GM12878 (cell line): ENCODE data around the gene SLC22A4. TPM values are rescaled to one million over a fixed set of nuclear protein-coding genes. Genes with fewer than 3 reads are reported as not detected.

Experiments
- CUX1 ChIP-seq: IDR thresholded peaks from 2 replicates; pipeline ENCODE4 v1.6.1; 2012; ENCODE audit warnings: improper control_type of control experiment, low read depth, low read length; ENCODE audit not compliant: insufficient replicate concordance
- GABPA ChIP-seq: IDR thresholded peaks from 2 replicates; pipeline ENCODE4 v1.6.1; 2014; ENCODE audit warnings: antibody characterized with exemption, low read depth, mild to moderate bottlenecking, inconsistent platforms
- KDM1A ChIP-seq: fragments of 200-600 bp; sonication (generic); IDR thresholded peaks from 2 replicates; pipeline ENCODE4 v1.6.1; 2016; ENCODE audit warnings: borderline replicate concordance
- MTA3 ChIP-seq: IDR thresholded peaks from 2 replicates; pipeline ENCODE4 v1.6.1; 2012; ENCODE audit warnings: low read length, inconsistent platforms, borderline replicate concordance
- MYC ChIP-seq: IDR thresholded peaks from 2 replicates; pipeline ENCODE4 v1.6.1; 2011; ENCODE audit warnings: mild to moderate bottlenecking, low read length, moderate library complexity, inconsistent platforms; ENCODE audit not compliant: insufficient read depth, insufficient replicate concordance, insufficient read length, severe bottlenecking
- PAX5 ChIP-seq: IDR thresholded peaks from 2 replicates; pipeline ENCODE4 v1.6.1; 2011; ENCODE audit warnings: low read depth, low read length, borderline replicate concordance
- SKIL ChIP-seq: fragments of 450-650 bp; IDR thresholded peaks from 2 replicates; pipeline ENCODE4 v1.6.1; 2017; ENCODE audit warnings: mild to moderate bottlenecking, low read depth, inconsistent platforms; ENCODE audit not compliant: poor library complexity, severe bottlenecking
- YBX1 ChIP-seq: fragments of 450-650 bp; IDR thresholded peaks from 2 replicates; pipeline ENCODE4 v1.6.1; 2016; ENCODE audit warnings: antibody characterized with exemption
- ZBED1 ChIP-seq: IDR thresholded peaks from 2 replicates; pipeline ENCODE4 v1.6.1; 2016; ENCODE audit warnings: borderline replicate concordance
- ZNF384 ChIP-seq: IDR thresholded peaks from 2 replicates; pipeline ENCODE4 v1.6.1; 2012; ENCODE audit warnings: low read depth, mild to moderate bottlenecking, low read length, improper control_type of control experiment, borderline replicate concordance
- polyA plus RNA-seq, 11 experiments: library from polyadenylated mRNA; depleted of rRNA in 4 of 11; unstranded in 6 of 11; stranded (reverse) in 5 of 11; fragments of >200 nt; fragmentation: Nextera tagmentation in 4 of 11; fragmentation: Illumina TruSeq in 1 of 11; extraction: Ambion mirVana in 4 of 11; extraction: Trizol in 1 of 11; gene quantifications; 1 replicate in 1 of 11; 2 replicates in 10 of 11; pipeline versions ENCODE4 v1.2.1 to v1.2.3, GENCODE V29; 2011 to 2016; ENCODE audit warnings: inconsistent platforms in 2 of 11, missing spikeins in 2 of 11, low read depth in 1 of 11
- total RNA-seq, 4 experiments: library from RNA; depleted of rRNA in 3 of 4; stranded (reverse); fragments of >200 nt in 3 of 4; fragmentation: Illumina TruSeq in 1 of 4; extraction: Trizol in 1 of 4; gene quantifications; 2 replicates each; pipeline versions ENCODE4 v1.2.1 to v1.2.3, GENCODE V29; 2013 to 2021
- TF ChIP-seq, protein P1 (sequence below), 3 experiments: IDR thresholded peaks in 2 of 3; conservative IDR thresholded peaks in 1 of 3; 2 replicates each; pipeline ENCODE4 v1.5.1; 2011; ENCODE audit warnings: low read depth in 3 of 3, low read length in 3 of 3, mild to moderate bottlenecking in 3 of 3, control low read depth in 2 of 3, moderate library complexity in 2 of 3, inconsistent platforms in 1 of 3, mixed read lengths in 1 of 3; ENCODE audit not compliant: control insufficient read depth in 2 of 3, insufficient read depth in 1 of 3; ENCODE audit errors: extremely low read depth in 1 of 3
- TF ChIP-seq, protein P2 (sequence below): fragments of 450-650 bp; IDR thresholded peaks from 2 replicates; pipeline ENCODE4 v1.6.1; 2017; ENCODE audit warnings: mild to moderate bottlenecking, moderate library complexity

The SLC22A4 gene
- total and polyA plus RNA-seq, 10 of the 15 experiments (the other 5 are each of a cell fraction or from before 2014, with no cell fraction given): 0.04 to 0.61 (median 0.10) TPM; not detected in 2

DNA sequence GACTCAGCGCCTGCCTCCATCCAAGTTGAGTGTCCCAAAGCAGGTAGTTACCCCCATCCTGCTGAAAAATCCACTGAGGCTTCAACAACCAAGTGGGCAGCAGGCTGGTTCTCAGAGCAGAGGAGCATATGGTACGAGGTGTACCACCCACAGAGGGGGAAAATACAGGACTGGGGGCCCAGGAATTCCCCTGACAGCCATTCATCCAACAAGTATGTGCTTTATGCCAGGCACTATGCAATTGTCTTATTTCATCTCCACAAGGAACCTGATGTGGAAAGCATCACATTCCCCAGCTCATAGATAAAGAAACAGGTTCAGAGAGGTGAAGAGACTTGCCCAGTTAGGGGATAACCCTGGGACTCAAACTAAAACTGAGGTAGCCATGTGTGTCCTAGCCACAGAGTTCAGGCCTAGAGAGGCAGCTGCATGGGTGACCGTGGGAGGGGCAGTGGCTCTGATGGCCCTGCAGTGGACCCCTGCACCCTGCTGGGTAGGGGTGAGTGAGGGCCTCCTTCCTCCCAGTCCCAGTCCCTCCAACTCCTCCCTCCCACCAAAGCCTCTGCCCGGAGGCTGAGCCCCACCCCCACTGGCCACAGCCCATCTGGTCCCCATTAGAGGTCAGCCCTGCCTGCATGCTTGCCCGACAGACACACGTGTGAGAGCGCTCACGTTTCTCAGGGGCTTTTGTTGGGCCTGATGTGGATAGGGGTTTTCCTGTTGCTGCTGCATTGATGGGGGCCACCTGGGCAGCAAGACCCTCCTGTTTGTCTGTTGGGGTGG, 25.2 kb upstream of the SLC22A4 start (continued):
- TF ChIP-seq, protein P1, sequence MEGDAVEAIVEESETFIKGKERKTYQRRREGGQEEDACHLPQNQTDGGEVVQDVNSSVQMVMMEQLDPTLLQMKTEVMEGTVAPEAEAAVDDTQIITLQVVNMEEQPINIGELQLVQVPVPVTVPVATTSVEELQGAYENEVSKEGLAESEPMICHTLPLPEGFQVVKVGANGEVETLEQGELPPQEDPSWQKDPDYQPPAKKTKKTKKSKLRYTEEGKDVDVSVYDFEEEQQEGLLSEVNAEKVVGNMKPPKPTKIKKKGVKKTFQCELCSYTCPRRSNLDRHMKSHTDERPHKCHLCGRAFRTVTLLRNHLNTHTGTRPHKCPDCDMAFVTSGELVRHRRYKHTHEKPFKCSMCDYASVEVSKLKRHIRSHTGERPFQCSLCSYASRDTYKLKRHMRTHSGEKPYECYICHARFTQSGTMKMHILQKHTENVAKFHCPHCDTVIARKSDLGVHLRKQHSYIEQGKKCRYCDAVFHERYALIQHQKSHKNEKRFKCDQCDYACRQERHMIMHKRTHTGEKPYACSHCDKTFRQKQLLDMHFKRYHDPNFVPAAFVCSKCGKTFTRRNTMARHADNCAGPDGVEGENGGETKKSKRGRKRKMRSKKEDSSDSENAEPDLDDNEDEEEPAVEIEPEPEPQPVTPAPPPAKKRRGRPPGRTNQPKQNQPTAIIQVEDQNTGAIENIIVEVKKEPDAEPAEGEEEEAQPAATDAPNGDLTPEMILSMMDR (IDR thresholded peaks at IDR 0.05 in 2 of 3, conservative IDR thresholded peaks at IDR 0.05 in 1 of 3; ENCODE audit: control insufficient read depth in 2 of 3, extremely low read depth in 1 of 3, insufficient read depth in 1 of 3, low read depth in 3 of 3, low read length in 3 of 3): no peak
- TF ChIP-seq KDM1A (no peak), MYC (no peak), MTA3 (peak; percentile 45; the same call in 1 of the 2 replicates), GABPA (no peak), ZNF384 (no peak), CUX1 (no peak), PAX5 (peak; percentile 94), ZBED1 (no peak), SKIL (peak; percentile 55), YBX1 (no peak)
- TF ChIP-seq, protein P2, sequence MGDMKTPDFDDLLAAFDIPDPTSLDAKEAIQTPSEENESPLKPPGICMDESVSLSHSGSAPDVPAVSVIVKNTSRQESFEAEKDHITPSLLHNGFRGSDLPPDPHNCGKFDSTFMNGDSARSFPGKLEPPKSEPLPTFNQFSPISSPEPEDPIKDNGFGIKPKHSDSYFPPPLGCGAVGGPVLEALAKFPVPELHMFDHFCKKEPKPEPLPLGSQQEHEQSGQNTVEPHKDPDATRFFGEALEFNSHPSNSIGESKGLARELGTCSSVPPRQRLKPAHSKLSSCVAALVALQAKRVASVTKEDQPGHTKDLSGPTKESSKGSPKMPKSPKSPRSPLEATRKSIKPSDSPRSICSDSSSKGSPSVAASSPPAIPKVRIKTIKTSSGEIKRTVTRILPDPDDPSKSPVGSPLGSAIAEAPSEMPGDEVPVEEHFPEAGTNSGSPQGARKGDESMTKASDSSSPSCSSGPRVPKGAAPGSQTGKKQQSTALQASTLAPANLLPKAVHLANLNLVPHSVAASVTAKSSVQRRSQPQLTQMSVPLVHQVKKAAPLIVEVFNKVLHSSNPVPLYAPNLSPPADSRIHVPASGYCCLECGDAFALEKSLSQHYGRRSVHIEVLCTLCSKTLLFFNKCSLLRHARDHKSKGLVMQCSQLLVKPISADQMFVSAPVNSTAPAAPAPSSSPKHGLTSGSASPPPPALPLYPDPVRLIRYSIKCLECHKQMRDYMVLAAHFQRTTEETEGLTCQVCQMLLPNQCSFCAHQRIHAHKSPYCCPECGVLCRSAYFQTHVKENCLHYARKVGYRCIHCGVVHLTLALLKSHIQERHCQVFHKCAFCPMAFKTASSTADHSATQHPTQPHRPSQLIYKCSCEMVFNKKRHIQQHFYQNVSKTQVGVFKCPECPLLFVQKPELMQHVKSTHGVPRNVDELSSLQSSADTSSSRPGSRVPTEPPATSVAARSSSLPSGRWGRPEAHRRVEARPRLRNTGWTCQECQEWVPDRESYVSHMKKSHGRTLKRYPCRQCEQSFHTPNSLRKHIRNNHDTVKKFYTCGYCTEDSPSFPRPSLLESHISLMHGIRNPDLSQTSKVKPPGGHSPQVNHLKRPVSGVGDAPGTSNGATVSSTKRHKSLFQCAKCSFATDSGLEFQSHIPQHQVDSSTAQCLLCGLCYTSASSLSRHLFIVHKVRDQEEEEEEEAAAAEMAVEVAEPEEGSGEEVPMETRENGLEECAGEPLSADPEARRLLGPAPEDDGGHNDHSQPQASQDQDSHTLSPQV: peak; percentile 12; the same call in 1 of the 2 replicates
